ELR (cell line): ENCODE measurements around the gene KRTAP10-7.
"Not testable (repeated sequence)": the region's sequence is repeated elsewhere in the genome, so short reads cannot be mapped to it uniquely, and the experiment has no call there.

Source experiments
- DNase-seq: peaks from one replicate; pipeline ENCODE4 v3.0.0-alpha.2; 2015; ENCODE audit warnings: low read depth

Gene KRTAP10-7

GRCh38 chr21:44612029-44612486 is 11.7 kb downstream of the KRTAP10-7 start, which contains the start of gene KRTAP10-8:
KRTAP10-8 (plus strand) TSS chr21:44612079; CDS start chr21:44612101, 22 bp downstream.
- no peak for DNase-seq

GRCh38 chr21:44612669-44613229 is 12.4 kb downstream of the KRTAP10-7 start:
- DNase-seq = no peak

- no peak for DNase-seq
Observed at GRCh38 chr21:44613386-44614155, 13.2 kb downstream of the KRTAP10-7 start.

- no peak for DNase-seq
Observed at GRCh38 chr21:44614161-44614631, 13.8 kb downstream of the KRTAP10-7 start.

- no peak for DNase-seq
Observed at GRCh38 chr21:44614961-44615391, 14.6 kb downstream of the KRTAP10-7 start.

DNA sequence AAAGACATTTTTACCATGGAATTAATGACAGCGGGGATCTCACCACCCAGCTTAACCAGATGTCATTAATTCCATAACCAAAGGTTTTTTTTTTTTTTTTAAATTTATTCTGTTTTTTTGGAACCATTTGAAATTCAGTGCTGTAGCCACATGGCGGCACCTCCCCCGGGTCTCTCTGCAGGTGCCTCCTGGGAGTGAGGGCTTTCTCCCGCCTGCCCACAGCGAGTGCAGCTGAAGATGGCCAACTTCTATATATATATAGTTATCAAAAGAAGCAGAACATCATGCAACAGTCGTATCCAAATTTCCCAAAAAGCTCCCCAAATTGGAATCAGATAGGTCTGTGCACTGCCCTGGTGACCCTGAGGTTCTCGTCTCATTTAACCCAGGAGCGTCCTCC is 15.1 kb downstream of the KRTAP10-7 start:
- DNase-seq = no peak

DNA sequence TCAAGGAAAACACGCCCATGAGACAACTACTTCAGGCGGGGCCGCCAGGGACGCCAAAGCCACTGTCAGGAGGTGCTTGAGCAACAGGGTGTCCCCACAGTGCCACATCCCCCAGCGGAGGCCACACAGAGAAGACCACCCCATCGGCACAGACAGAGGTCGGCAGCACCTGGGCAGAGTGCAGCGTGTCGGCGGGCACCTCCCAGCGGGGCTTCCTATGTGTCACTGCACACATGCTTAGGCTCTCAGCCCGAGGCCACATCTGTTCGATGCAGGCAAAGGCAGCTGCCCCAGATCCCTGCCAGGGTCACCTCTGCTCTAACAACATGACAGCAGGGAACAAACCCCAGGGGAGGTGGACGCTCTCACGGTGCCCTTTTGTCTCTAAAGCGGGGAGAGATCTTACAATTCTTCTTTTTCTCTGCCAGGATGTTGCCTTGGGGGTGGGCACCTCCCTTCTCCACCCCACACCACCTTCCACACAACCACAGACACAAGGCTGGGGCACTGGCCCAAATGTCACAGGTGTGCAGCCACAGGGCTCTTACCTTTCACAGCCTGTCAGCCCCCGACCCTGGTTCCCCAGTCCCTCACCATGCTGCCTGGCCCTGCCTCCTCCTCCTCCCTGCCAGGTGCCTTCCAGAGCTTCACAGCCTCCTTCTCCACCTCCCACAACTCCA is 15.7 kb downstream of the KRTAP10-7 start:
- DNase-seq = no peak

- no peak for DNase-seq
Observed at GRCh38 chr21:44616591-44616926, 16.2 kb downstream of the KRTAP10-7 start.

DNA sequence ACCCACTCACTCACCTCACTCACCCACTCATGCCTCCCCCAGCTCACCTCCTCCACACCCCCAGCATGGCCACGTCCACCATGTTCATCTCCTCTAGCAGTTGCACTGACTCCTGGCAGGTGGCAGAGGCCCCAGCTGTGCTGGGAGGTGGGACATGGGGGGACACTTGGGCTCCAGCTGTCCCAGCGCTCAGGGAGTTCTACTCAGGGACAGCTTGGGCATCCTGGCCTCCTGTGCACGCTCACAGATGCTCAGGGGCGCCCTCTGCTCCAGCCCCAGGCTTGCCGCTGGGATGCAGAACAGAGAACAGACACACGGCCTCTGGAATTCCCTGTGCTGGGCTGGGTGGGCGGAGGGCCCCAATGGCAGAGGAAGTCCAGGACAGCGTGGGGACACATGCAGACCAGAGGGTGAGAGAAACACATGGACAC is 16.7 kb downstream of the KRTAP10-7 start:
- DNase-seq = no peak

DNA sequence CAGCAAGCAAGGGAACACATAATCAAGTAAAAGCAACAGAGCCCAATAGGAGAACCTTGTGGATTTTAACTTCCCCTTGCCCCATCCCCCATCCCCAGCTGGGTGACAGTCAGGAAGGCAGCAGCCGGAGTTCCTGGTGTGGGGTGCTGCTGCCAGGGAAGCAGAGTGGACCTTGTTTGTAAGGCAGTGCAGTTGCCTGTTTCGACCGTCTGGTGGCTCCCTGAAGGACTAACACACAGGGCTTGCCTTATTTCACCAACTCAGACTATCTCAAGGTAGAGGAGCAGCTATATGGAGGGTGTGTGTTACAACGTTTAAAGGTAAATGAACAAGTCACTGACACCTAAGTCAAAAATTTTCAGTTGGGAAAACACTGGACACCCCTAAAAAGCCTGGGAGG is 18.1 kb downstream of the KRTAP10-7 start:
- DNase-seq = peak; percentile 4

GRCh38 chr21:44618909-44619308 is 18.5 kb downstream of the KRTAP10-7 start:
- no peak for DNase-seq

DNA sequence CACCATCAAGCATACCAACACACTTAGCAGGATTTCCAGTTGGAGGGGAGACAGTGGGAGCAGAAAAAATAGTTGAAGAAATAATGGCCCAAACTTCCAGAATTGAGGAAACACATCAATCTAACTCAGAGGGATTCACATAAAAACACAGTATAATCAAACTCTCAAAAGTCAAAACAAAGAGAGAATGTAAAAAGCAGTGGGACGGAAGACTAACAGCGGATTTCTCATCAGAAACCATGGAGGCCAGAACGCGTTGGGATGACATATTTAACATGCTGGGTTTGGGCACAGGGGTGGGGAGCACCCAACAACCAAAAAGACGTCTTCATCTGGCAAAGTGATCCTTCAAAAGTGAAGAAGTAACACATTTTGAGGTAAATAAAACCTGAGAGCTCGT is 19.5 kb downstream of the KRTAP10-7 start:
- DNase-seq = no peak

DNA sequence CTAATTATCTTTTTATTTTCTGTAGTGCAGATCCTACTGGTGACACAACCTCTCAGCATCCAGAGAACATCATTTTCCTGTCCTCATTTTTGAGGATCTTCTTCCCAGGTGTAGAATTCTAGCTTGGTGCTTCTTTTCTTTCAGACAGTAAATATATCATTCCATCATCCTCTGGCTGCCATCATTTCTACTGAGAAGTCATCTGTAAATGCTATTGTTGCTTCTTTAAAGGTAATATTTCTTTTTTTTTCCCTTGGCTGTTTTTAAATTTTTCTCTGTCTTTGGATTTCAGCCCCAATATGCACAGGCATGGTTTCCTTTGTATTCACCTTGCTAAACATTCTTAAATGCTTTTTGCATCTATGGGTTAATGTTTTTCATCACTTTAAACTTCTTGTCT is 23.2 kb downstream of the KRTAP10-7 start:
- no peak for DNase-seq

GRCh38 chr21:44625756-44626155 is 25.4 kb downstream of the KRTAP10-7 start:
- DNase-seq = no peak

DNA sequence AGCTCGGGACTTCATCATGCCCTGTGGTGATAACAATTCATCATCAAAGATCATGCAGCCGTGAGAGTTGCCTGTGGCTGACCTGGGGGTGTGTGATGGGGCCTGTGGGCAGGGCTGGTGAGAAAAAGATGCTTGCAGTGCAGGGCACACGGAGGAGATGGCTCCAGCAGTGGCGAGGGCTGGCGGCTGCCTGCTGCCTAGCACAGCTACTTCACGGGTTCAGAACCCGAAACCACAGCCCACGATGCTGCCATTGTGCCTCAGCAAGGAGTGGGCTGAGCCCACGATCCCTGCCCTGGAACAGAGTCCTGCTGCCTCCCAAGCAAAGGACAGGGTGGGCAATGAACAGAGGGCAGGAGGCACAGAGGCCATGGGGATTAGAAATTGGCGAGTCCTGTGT is 25.9 kb downstream of the KRTAP10-7 start:
- DNase-seq = no peak

DNA sequence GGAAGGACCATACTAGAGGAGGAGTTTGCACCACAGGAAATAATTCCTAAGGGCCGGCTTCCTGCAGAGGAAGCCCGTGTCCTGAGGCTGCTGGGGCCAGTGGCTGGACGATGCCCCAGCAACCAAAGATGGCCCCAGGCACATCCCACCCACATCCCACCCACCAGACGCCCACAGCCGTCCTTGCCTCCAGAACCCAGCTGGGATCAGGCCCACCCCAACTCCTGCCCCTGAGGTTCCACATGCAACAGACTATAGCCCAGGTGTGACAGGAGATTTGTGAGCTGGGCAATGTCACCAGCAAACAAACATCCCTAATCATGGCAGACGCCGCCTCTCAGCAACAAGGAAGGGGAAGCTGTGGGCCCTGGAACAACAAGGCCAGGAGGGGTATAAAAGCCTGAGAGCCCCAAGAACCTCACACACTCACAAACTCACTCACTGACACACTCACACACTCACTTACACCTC is 26.3 kb downstream of the KRTAP10-7 start, which contains the start of gene KRTAP10-9:
Gene KRTAP10-9 (plus strand): TSS at position 421 of the 471 bp plus-strand sequence. CDS start 79 bp downstream, outside the sequence.
- DNase-seq = no peak

DNA sequence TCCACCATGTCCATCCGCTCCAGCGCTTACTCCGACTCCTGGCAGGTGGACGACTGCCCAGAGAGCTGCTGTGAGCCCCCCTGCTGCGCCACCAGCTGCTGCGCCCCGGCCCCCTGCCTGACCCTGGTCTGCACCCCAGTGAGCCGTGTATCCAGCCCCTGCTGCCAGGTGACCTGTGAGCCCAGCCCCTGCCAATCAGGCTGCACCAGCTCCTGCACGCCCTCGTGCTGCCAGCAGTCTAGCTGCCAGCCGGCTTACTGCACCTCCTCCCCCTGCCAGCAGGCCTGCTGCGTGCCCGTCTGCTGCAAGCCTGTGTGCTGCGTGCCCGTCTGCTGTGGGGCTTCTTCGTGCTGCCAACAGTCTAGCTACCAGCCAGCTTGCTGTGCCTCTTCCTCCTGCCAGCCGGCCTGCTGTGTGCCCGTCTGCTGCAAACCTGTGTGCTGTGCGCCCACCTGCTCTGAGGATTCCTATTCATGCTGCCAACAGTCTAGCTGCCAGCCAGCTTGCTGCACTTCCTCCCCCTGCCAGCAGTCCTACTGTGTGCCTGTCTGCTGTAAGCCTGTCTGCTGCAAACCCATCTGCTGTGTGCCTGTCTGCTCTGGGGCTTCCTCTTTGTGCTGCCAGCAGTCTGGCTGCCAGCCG is 26.9 kb downstream of the KRTAP10-7 start:
- DNase-seq = not testable (repeated sequence)

- not testable (repeated sequence) for DNase-seq
Observed at GRCh38 chr21:44627831-44628233, 27.4 kb downstream of the KRTAP10-7 start.

- no peak for DNase-seq
Observed at GRCh38 chr21:44628707-44629391, 28.5 kb downstream of the KRTAP10-7 start.

- DNase-seq = no peak
Observed at GRCh38 chr21:44630440-44630839, 30.0 kb downstream of the KRTAP10-7 start.

GRCh38 chr21:44632067-44632466 is 31.7 kb downstream of the KRTAP10-7 start:
- no peak for DNase-seq
